Measurements from ENCODE around the gene CTNNBL1. TPM values are rescaled to one million over a fixed set of nuclear protein-coding genes. Genes with fewer than 3 reads are reported as not detected.

The CTNNBL1 gene
- total RNA-seq, 6 experiments from 2014 or later = 16.3 to 41.8 (median 28.8) TPM

GRCh38 chr20:37803438-37804307, 109.8 kb downstream of the CTNNBL1 start:
- intact Hi-C loops (cut with DNase I) = no loop called here
- Histone ChIP-seq H3K9me3 (no peaks in the 10 kb centered on the region), H3K27me3 (no peaks in the 10 kb centered on the region), H3K4me3 (no peak overlapping the region), H3K27ac (no peak overlapping the region), H3K36me3 (peaks cover 0 to 15% (median 0%) of the 10 kb centered on the region in 4 donors), H3K4me1 (peaks cover 0 to 29% (median 7%) of the 10 kb centered on the region in 4 donors)
- ATAC-seq (no peak), DNase-seq (no peak)
- 86% methylated on average over 8 of the region's 8 CpGs for WGBS (ENCODE audit: insufficient coverage, low coverage, low lambda C conversion rate, missing lambda C conversion rate)
- TF ChIP-seq POLR2A (IDR thresholded peaks at IDR 0.05) = no peak
- no peak for TF ChIP-seq CTCF (IDR thresholded peaks at IDR 0.05)

- ATAC-seq (peak; percentile 12 to 47 (median 26)), DNase-seq (no peak)
- H3K27me3 ChIP-seq = no peaks in the 10 kb centered on the region
- WGBS (ENCODE audit: insufficient coverage, low coverage, low lambda C conversion rate, missing lambda C conversion rate) = 48% methylated on average over 10 of the region's 16 CpGs
- TF ChIP-seq POLR2A (IDR thresholded peaks at IDR 0.05) = no peak
- peaks cover 0 to 20% (median 0%) of the 10 kb centered on the region in 4 donors for H3K36me3 ChIP-seq
- intact Hi-C loops (cut with DNase I) = no loop called here
- H3K4me3 ChIP-seq = no peak overlapping the region
- H3K27ac ChIP-seq = no peak overlapping the region
- peaks cover 0 to 17% (median 2%) of the 10 kb centered on the region in 4 donors for H3K4me1 ChIP-seq
- H3K9me3 ChIP-seq = no peaks in the 10 kb centered on the region
Observed at GRCh38 chr20:37804584-37805566, 111.0 kb downstream of the CTNNBL1 start.

- 92% methylated on average over 5 of the region's 5 CpGs for WGBS (ENCODE audit: insufficient coverage, low coverage, low lambda C conversion rate, missing lambda C conversion rate)
Observed at GRCh38 chr20:37807471-37808232, 113.8 kb downstream of the CTNNBL1 start.

More at GRCh38 chr20:37807471-37808232, 113.8 kb downstream of the CTNNBL1 start:
- intact Hi-C loops (cut with DNase I) = no loop called here
- H3K36me3 ChIP-seq = peaks cover 0 to 30% (median 0%) of the 10 kb centered on the region in 4 donors
- H3K4me1 ChIP-seq = peaks cover 0 to 15% (median 2%) of the 10 kb centered on the region in 4 donors
- H3K4me3 ChIP-seq = no peak overlapping the region
- no peaks in the 10 kb centered on the region for H3K27me3 ChIP-seq
- no peak for TF ChIP-seq CTCF (IDR thresholded peaks at IDR 0.05)
- TF ChIP-seq POLR2A (IDR thresholded peaks at IDR 0.05) = no peak
- ATAC-seq (no peak), DNase-seq (no peak)
- no peak overlapping the region for H3K27ac ChIP-seq
- no peaks in the 10 kb centered on the region for H3K9me3 ChIP-seq
